A673 (cell line): ENCODE measurements around the gene RHOBTB1. TPM values are rescaled to one million over a fixed set of nuclear protein-coding genes. Genes with fewer than 3 reads are reported as not detected.
A peak's percentile ranks its signal among the peaks of the same experiment; 100 is the strongest.

Experiments
- BruUV-seq: library from RNA; stranded (reverse); fragments of 400-500 nt; replicated peaks from 2 replicates; lab custom pipeline; 2021; lab: Mats Ljungman, UMichigan
- CTCF ChIA-PET: fragments of 300-600 bp; sonication (Branson Sonifier 250); formaldehyde crosslinking; loops from one replicate; lab custom pipeline; 2022; ENCODE audit warnings: antibody characterized with exemption; lab: Charles Lee
- POLR2A ChIA-PET: fragments of 300-600 bp; sonication (Branson Sonifier 250); formaldehyde crosslinking; loops from one replicate; lab custom pipeline; 2022; ENCODE audit warnings: antibody characterized with exemption; ENCODE audit not compliant: low non-redundant PET; lab: Charles Lee
- DNase-seq: peaks from one replicate; pipeline ENCODE4 v3.0.0-alpha.2; 2015; ENCODE audit warnings: low spot score
- H3K27ac ChIP-seq: fragments of 200-600 bp; sonication (generic); 2 replicates; pipeline ENCODE4 v1.5.1; 2016; ENCODE audit warnings: mixed run types, low read depth, mild to moderate bottlenecking, mixed read lengths, antibody characterized with exemption, low read length; ENCODE audit not compliant: poor library complexity, severe bottlenecking
- H3K27me3 ChIP-seq: fragments of 200-600 bp; sonication (generic); replicated peaks from 2 replicates; pipeline ENCODE4 v1.6.1; 2017; ENCODE audit warnings: mixed run types, low read depth, mild to moderate bottlenecking, mixed read lengths, antibody characterized with exemption, low read length; ENCODE audit not compliant: insufficient read depth, poor library complexity
- H3K36me3 ChIP-seq: fragments of 200-600 bp; sonication (generic); 2 replicates; pipeline ENCODE4 v1.6.1; 2016; ENCODE audit warnings: mixed run types, mild to moderate bottlenecking, mixed read lengths, antibody characterized with exemption, low read length; ENCODE audit not compliant: insufficient read depth, poor library complexity, severe bottlenecking
- H3K4me1 ChIP-seq: fragments of 200-600 bp; sonication (generic); 2 replicates; pipeline ENCODE4 v1.6.1; 2017; ENCODE audit warnings: mixed run types, mild to moderate bottlenecking, mixed read lengths, antibody characterized with exemption, low read length; ENCODE audit not compliant: insufficient read depth, poor library complexity, severe bottlenecking
- H3K4me3 ChIP-seq: fragments of 200-600 bp; sonication (generic); 2 replicates; pipeline ENCODE4 v1.5.1; 2016; ENCODE audit warnings: low read depth, mixed run types, mild to moderate bottlenecking, mixed read lengths, low read length; ENCODE audit not compliant: poor library complexity, severe bottlenecking
- H3K9me3 ChIP-seq: fragments of 200-600 bp; sonication (generic); 2 replicates; pipeline ENCODE4 v1.6.1; 2016; ENCODE audit warnings: mixed run types, low read depth, mild to moderate bottlenecking, mixed read lengths, antibody characterized with exemption, low read length; ENCODE audit not compliant: poor library complexity, severe bottlenecking
- EZH2 ChIP-seq: fragments of 200-600 bp; sonication (generic); IDR thresholded peaks from 2 replicates; pipeline ENCODE4 v1.6.1; 2017; ENCODE audit warnings: borderline replicate concordance, low read depth, mild to moderate bottlenecking, mixed read lengths, antibody characterized with exemption, low read length; ENCODE audit not compliant: poor library complexity, severe bottlenecking
- intact Hi-C: fragments of 100-400 bp; cut with micrococcal nuclease; formaldehyde crosslinking; loops from one replicate; pipeline ENCODE4 v1.10.0; 2022; ENCODE audit not compliant: unreplicated experiment
- total RNA-seq: library from RNA; stranded (reverse); gene quantifications from 2 replicates; pipeline ENCODE4 v1.2.3, GENCODE V29; 2021
- TF ChIP-seq, protein P1 (sequence below): fragments of 300-800, 200-600 bp; sonication (generic); conservative IDR thresholded peaks from 2 replicates; pipeline ENCODE4 v1.5.1; 2017; ENCODE audit warnings: low read depth, mild to moderate bottlenecking, antibody characterized with exemption, low read length, moderate library complexity, mixed read lengths

The RHOBTB1 gene
- total RNA-seq, 1 experiment from 2014 or later, result 5.2 TPM

DNA sequence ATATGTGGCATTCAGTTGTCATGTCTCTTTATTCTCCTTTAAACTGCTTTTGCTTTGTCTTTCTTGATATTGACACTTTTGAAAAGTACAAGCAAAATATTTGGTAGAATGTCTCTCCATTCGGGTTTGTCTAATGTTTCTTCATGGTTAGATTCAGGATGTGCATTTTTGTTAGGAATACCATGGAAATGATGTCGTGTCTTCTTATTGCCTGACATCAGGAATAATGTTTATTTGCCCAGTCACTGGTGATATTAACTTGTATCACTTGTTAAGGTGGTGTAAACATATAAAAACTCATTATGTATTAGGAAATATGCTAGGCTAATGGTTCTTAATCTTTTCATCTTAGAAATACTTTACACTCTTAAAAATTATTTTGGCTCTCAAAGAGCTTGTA lies 122.3 kb downstream of the RHOBTB1 start:
- peaks cover 34% of the 10 kb centered on the region for H3K4me1 ChIP-seq
- H3K9me3 ChIP-seq, result no peaks in the 10 kb centered on the region
- POLR2A ChIA-PET, result no interaction called here
- CTCF ChIA-PET, result no interaction called here
- H3K36me3 ChIP-seq, result no peaks in the 10 kb centered on the region
- no peak for DNase-seq
- intact Hi-C loops, result loop anchor here (10.0 kb wide), 1 partner anchor 1013 kb away; no protein-coding TSS in a partner anchor
- H3K27ac ChIP-seq, result no peak overlapping the region
- no peak for TF ChIP-seq EZH2
- TF ChIP-seq, protein P1, sequence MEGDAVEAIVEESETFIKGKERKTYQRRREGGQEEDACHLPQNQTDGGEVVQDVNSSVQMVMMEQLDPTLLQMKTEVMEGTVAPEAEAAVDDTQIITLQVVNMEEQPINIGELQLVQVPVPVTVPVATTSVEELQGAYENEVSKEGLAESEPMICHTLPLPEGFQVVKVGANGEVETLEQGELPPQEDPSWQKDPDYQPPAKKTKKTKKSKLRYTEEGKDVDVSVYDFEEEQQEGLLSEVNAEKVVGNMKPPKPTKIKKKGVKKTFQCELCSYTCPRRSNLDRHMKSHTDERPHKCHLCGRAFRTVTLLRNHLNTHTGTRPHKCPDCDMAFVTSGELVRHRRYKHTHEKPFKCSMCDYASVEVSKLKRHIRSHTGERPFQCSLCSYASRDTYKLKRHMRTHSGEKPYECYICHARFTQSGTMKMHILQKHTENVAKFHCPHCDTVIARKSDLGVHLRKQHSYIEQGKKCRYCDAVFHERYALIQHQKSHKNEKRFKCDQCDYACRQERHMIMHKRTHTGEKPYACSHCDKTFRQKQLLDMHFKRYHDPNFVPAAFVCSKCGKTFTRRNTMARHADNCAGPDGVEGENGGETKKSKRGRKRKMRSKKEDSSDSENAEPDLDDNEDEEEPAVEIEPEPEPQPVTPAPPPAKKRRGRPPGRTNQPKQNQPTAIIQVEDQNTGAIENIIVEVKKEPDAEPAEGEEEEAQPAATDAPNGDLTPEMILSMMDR, result no peak
- no peaks in the 10 kb centered on the region for H3K27me3 ChIP-seq
- H3K4me3 ChIP-seq, result no peak overlapping the region
- no TSS peak for BruUV-seq

DNA sequence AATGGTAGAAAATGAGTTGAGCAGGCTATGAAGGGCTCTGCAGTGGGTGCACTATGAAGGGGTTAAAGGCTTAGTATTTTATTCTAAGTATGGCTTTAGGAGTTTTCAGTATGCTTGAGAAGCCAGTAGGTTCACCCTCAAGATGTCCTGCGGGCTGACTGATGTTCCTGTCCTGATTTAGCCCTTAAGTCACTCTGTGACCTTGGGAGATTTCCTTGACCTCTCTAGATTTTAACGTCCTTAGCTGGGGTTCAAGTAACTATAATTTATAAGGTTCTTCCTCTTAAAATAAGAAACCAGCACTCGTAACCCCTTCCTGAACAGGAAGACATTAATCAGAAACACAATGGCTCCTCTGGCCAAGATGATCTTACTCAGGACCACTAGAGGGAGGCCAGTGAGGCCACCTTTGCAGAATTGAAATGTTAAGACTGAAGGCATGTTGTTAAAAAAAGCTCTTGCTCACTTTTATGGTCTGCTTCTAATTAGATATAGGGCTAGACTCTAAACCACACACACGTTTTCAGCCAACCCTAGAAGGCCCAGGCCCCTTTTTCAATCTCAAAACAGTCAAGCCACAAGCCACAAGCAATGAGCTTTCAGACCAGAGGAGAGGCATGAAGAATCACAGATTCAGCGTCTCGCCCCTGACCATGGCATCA lies 123.8 kb downstream of the RHOBTB1 start:
- POLR2A ChIA-PET, result no interaction called here
- Histone ChIP-seq H3K9me3 (no peaks in the 10 kb centered on the region), H3K36me3 (no peaks in the 10 kb centered on the region), H3K4me1 (peaks cover 39% of the 10 kb centered on the region), H3K27me3 (no peaks in the 10 kb centered on the region), H3K4me3 (no peak overlapping the region), H3K27ac (no peak overlapping the region)
- CTCF ChIA-PET, result no interaction called here
- TF ChIP-seq EZH2, result no peak
- TF ChIP-seq, protein P1, result peak; percentile 40; the same call in 1 of the 2 replicates
- intact Hi-C loops, result loop anchor here (10.0 kb wide), 1 partner anchor 1015 kb away; no protein-coding TSS in a partner anchor
- no TSS peak for BruUV-seq
- peak; percentile 28 for DNase-seq

Other genes starting within 250 kb of the RHOBTB1 start
- 153 and 168 TPM in 2 replicates for gene CDK1, start 165.7 kb downstream of the RHOBTB1 start, total RNA-seq